Osteoblast (primary cell): ENCODE results near the gene COPS4. TPM values are rescaled to one million over a fixed set of nuclear protein-coding genes. Genes with fewer than 3 reads are reported as not detected.

Experiments used
- DNase-seq: peaks from one replicate; pipeline ENCODE4 v3.0.0; 2011; ENCODE audit warnings: low spot score, mixed read lengths; ENCODE audit not compliant: insufficient read length; ENCODE audit errors: missing footprints
- H2AFZ ChIP-seq: 2 replicates; pipeline ENCODE4 v1.6.0; 2011; ENCODE audit warnings: mild to moderate bottlenecking, low read length
- H3K27ac ChIP-seq: 2 replicates; pipeline ENCODE4 v1.5.1; 2011; ENCODE audit warnings: mild to moderate bottlenecking, low read depth, low read length, moderate library complexity
- H3K27me3 ChIP-seq: 2 replicates; pipeline ENCODE4 v1.6.0; 2012; ENCODE audit warnings: mild to moderate bottlenecking, control low read depth, inconsistent platforms, low read length, moderate library complexity; ENCODE audit not compliant: insufficient read depth
- H3K36me3 ChIP-seq: 2 replicates; pipeline ENCODE4 v1.5.1; 2011; ENCODE audit warnings: mild to moderate bottlenecking, low read length, control low read depth, moderate library complexity; ENCODE audit not compliant: insufficient read depth
- H3K4me1 ChIP-seq: 2 replicates; pipeline ENCODE4 v1.5.1; 2011; ENCODE audit warnings: mild to moderate bottlenecking, low read length, control low read depth, moderate library complexity; ENCODE audit not compliant: insufficient read depth
- H3K4me2 ChIP-seq: 2 replicates; pipeline ENCODE4 v1.6.0; 2011; ENCODE audit warnings: mild to moderate bottlenecking, low read length; ENCODE audit not compliant: insufficient read depth
- H3K4me3 ChIP-seq: fragments of 200-600 bp; sonication (generic); 3 replicates; pipeline ENCODE4 v1.5.1; 2012; ENCODE audit warnings: mild to moderate bottlenecking, low read length, inconsistent platforms; ENCODE audit not compliant: insufficient read depth
- H3K79me2 ChIP-seq: 2 replicates; pipeline ENCODE4 v1.6.0; 2012; ENCODE audit warnings: mild to moderate bottlenecking, low read length, control low read depth, inconsistent platforms; ENCODE audit not compliant: insufficient read depth
- H3K9me3 ChIP-seq: 2 replicates; pipeline ENCODE4 v1.5.1; 2011; ENCODE audit warnings: low read depth, low read length, control low read depth
- H4K20me1 ChIP-seq: 2 replicates; pipeline ENCODE4 v1.6.0; 2012; ENCODE audit warnings: mild to moderate bottlenecking, low read length, control low read depth; ENCODE audit not compliant: insufficient read depth
- CTCF ChIP-seq: IDR thresholded peaks from 2 replicates; pipeline ENCODE4 v1.5.1; 2011; ENCODE audit warnings: mild to moderate bottlenecking, low read depth, low read length, moderate library complexity; ENCODE audit errors: extremely low read depth
- total RNA-seq: library from RNA; depleted of rRNA; stranded (reverse); fragments of >200 nt; gene quantifications from 2 replicates; pipeline ENCODE4 v1.2.3, GENCODE V29; 2012

Gene COPS4
- total RNA-seq, 1 donor: 79.3 TPM

- H3K79me2 ChIP-seq: no peaks in the 10 kb centered on the region
- H3K36me3 ChIP-seq: no peaks in the 10 kb centered on the region
- no peaks in the 10 kb centered on the region for H3K9me3 ChIP-seq
- no peak overlapping the region for H3K27ac ChIP-seq
- no peak overlapping the region for H3K4me3 ChIP-seq
- DNase-seq: no peak
- TF ChIP-seq CTCF: no peak
- no peaks in the 10 kb centered on the region for H4K20me1 ChIP-seq
- no peak overlapping the region for H3K4me2 ChIP-seq
- peaks cover 3% of the 10 kb centered on the region for H3K27me3 ChIP-seq
- H3K4me1 ChIP-seq: peaks cover 17% of the 10 kb centered on the region
- H2AFZ ChIP-seq: no peak overlapping the region
These were observed 77.9 kb downstream of the COPS4 start for GRCh38 chr4:83112678-83113428.

DNA sequence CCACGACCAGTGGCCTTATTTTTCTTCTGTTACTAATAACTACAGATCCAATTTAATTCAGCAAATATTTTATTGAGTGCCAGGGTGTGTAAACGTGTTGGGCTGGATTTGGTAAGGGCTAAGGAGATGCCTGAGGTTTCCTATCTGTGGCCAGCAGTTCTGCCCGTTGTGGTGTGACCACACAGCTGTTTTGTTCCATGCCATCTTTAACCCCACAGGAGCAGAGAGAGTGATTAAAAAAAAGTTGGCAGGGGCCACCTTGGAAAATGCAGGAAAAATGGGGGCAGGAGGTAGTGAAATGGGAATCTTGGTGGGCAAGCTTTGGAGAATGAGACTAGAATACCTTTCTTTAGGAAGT is 78.4 kb downstream of the COPS4 start:
- H4K20me1 ChIP-seq: no peaks in the 10 kb centered on the region
- no peak overlapping the region for H2AFZ ChIP-seq
- no peak overlapping the region for H3K27ac ChIP-seq
- H3K4me1 ChIP-seq: peaks cover 17% of the 10 kb centered on the region
- no peak for DNase-seq
- H3K27me3 ChIP-seq: peaks cover 3% of the 10 kb centered on the region
- H3K4me3 ChIP-seq: no peak overlapping the region
- H3K9me3 ChIP-seq: no peaks in the 10 kb centered on the region
- TF ChIP-seq CTCF: no peak
- no peak overlapping the region for H3K4me2 ChIP-seq
- H3K36me3 ChIP-seq: no peaks in the 10 kb centered on the region
- no peaks in the 10 kb centered on the region for H3K79me2 ChIP-seq

GRCh38 chr4:83114576-83114975 is 79.6 kb downstream of the COPS4 start, which contains the start of gene PLAC8:
Gene PLAC8, minus strand, starts transcription at chr4:83114729. Its CDS starts 6,808 bp downstream, at chr4:83107921.
- Histone ChIP-seq H3K79me2 (no peaks in the 10 kb centered on the region), H3K27ac (no peak within 1 kb of the TSS), H2AFZ (peak within 1 kb of the TSS; percentile 41), H3K4me1 (peaks cover 17% of the 10 kb centered on the region), H3K4me2 (no peak within 1 kb of the TSS), H3K36me3 (no peaks in the 10 kb centered on the region), H3K27me3 (no peaks in the 10 kb centered on the region), H3K4me3 (no peak within 1 kb of the TSS), H4K20me1 (no peaks in the 10 kb centered on the region), H3K9me3 (no peaks in the 10 kb centered on the region)
- no peak for TF ChIP-seq CTCF
- no peak for DNase-seq

- H2AFZ ChIP-seq: no peak overlapping the region
- no peaks in the 10 kb centered on the region for H3K9me3 ChIP-seq
- peaks cover 17% of the 10 kb centered on the region for H3K4me1 ChIP-seq
- no peaks in the 10 kb centered on the region for H3K27me3 ChIP-seq
- no peak overlapping the region for H3K27ac ChIP-seq
- no peak for TF ChIP-seq CTCF
- no peaks in the 10 kb centered on the region for H3K36me3 ChIP-seq
- peak; percentile 52 for DNase-seq
- H4K20me1 ChIP-seq: no peaks in the 10 kb centered on the region
- H3K79me2 ChIP-seq: no peaks in the 10 kb centered on the region
- no peak overlapping the region for H3K4me3 ChIP-seq
- no peak overlapping the region for H3K4me2 ChIP-seq
These were observed 80.0 kb downstream of the COPS4 start for GRCh38 chr4:83115000-83115399.
